ENCODE results near the gene FBXO27.

FBXO27 gene

GRCh38 chr19:38977445-38978325, 54.7 kb downstream of the FBXO27 start:
- no peak overlapping the region for H3K27ac ChIP-seq
- 0 out of 2 replicates have a peak, but pooled peaks cover 7% of the 10 kb centered on the region for H3K36me3 ChIP-seq
- no peak for TF ChIP-seq Cebpa-rat (IDR thresholded peaks at IDR 0.05)
- no peak overlapping the region for H3K4me2 ChIP-seq
- H3K4me3 ChIP-seq = no peak overlapping the region
- no peak overlapping the region for H3K9ac ChIP-seq
- peaks cover 29% of the 10 kb centered on the region for H3K27me3 ChIP-seq
- no peaks in the 10 kb centered on the region for H3K4me1 ChIP-seq
- H4K20me1 ChIP-seq = no peaks in the 10 kb centered on the region
- H3K9me3 ChIP-seq = peaks cover 40% of the 10 kb centered on the region

GRCh38 chr19:38975861-38976271, 56.5 kb downstream of the FBXO27 start:
- no peak for TF ChIP-seq Cebpa-rat (IDR thresholded peaks at IDR 0.05)
- H3K36me3 ChIP-seq = 0 out of 2 replicates have a peak, but pooled peaks cover 5% of the 10 kb centered on the region
- H3K4me3 ChIP-seq = no peak overlapping the region
- no peaks in the 10 kb centered on the region for H4K20me1 ChIP-seq
- no peak overlapping the region for H3K9ac ChIP-seq
- H3K4me1 ChIP-seq = no peaks in the 10 kb centered on the region
- peaks cover 29% of the 10 kb centered on the region for H3K27me3 ChIP-seq
- no peak overlapping the region for H3K4me2 ChIP-seq
- H3K27ac ChIP-seq = no peak overlapping the region
- peaks cover 25% of the 10 kb centered on the region for H3K9me3 ChIP-seq

- H3K27me3 ChIP-seq = peaks cover 29% of the 10 kb centered on the region
- no peak within 1 kb of the TSS for H3K27ac ChIP-seq
Observed at GRCh38 chr19:38975214-38975860, 57.0 kb downstream of the FBXO27 start, which contains the start of gene FBXO17. Gene FBXO17, minus strand, starts transcription at chr19:38975742. Its CDS starts 25,423 bp downstream, at chr19:38950319.

GRCh38 chr19:38974624-38975213, 57.6 kb downstream of the FBXO27 start:
- Histone ChIP-seq H4K20me1 (no peaks in the 10 kb centered on the region), H3K4me2 (no peak overlapping the region), H3K9ac (no peak overlapping the region), H3K4me3 (no peak overlapping the region), H3K9me3 (peaks cover 13% of the 10 kb centered on the region), H3K4me1 (no peaks in the 10 kb centered on the region), H3K36me3 (no peaks in the 10 kb centered on the region), H3K27me3 (peaks cover 29% of the 10 kb centered on the region), H3K27ac (no peak overlapping the region)
- TF ChIP-seq Cebpa-rat (IDR thresholded peaks at IDR 0.05) = no peak

More at GRCh38 chr19:38975214-38975860, 57.0 kb downstream of the FBXO27 start, which contains the start of gene FBXO17:
- Histone ChIP-seq H3K36me3 (0 out of 2 replicates have a peak, but pooled peaks cover under 1% of the 10 kb centered on the region), H3K4me1 (no peaks in the 10 kb centered on the region), H4K20me1 (no peaks in the 10 kb centered on the region), H3K9ac (no peak within 1 kb of the TSS), H3K9me3 (peaks cover 19% of the 10 kb centered on the region), H3K4me3 (no peak within 1 kb of the TSS), H3K4me2 (no peak within 1 kb of the TSS)
- TF ChIP-seq Cebpa-rat (IDR thresholded peaks at IDR 0.05) = no peak
